Lower leg skin (tissue), 4 donors: ENCODE data around the gene ERO1A. TPM values are rescaled to one million over a fixed set of nuclear protein-coding genes. Genes with fewer than 3 reads are reported as not detected.

Experiments used
- DNase-seq, 2 donors: peaks; one replicate each; pipeline ENCODE4 v3.0.0-alpha.2; 2019; ENCODE audit warnings: low spot score in 2 of 2
- H3K4me3 ChIP-seq: fragments of 200-600 bp; sonication (generic); 2 replicates; pipeline ENCODE4 v1.5.1; 2017; ENCODE audit warnings: mild to moderate bottlenecking, low read depth; ENCODE audit not compliant: poor library complexity, severe bottlenecking
- CTCF ChIP-seq, 3 donors: fragments of 450-650 bp; IDR thresholded peaks; one replicate each; pipeline ENCODE4 v1.5.1; 2016; ENCODE audit warnings: antibody characterized with exemption in 3 of 3, mild to moderate bottlenecking in 3 of 3, moderate library complexity in 2 of 3
- POLR2A ChIP-seq, 2 donors: fragments of 450-650 bp; IDR thresholded peaks; one replicate each; pipeline ENCODE4 v1.6.1; 2016 to 2017; ENCODE audit warnings: antibody characterized with exemption in 2 of 2, mild to moderate bottlenecking in 1 of 2, moderate library complexity in 1 of 2
- WGBS, 2 donors: methylation state at CpG; one replicate each; pipeline ENCODE4 v1.1.5; 2018; 5-methylcytosine and 5-hydroxymethylcytosine counted together
- intact Hi-C: fragments of 100-400 bp; cut with DNase I; formaldehyde crosslinking; loops from one replicate; pipeline ENCODE4 v1.15.0; 2023; ENCODE audit warnings: low total_unique reads
- total RNA-seq, 4 donors: library from RNA; depleted of rRNA; stranded (reverse); fragments of >200 nt; gene quantifications; one replicate each; pipeline ENCODE4 v1.1.0, GENCODE V29; 2016

ERO1A gene
- total RNA-seq, 4 donors from 2014 or later, result 35.8 to 54.5 (median 44.0) TPM

DNA sequence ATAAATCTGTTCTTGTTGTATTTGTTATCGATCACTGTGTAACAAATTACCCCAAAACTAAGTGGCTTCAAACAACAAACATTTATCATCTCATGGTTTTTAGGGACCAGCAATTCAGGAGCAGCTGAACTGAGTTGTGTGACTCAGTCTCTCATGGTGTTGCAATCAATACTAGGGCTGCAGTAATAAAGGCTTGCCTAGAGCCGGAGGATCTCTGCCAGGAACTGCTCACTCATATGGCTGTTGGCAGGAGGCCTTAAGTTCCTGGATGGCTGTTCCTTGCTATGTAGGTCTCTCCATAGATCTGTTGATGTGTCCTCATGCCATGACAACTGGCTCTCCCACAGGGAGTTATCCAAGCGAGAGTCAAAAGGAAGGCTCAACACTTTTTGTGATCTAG, 7.9 kb upstream of the ERO1A start:
- TF ChIP-seq CTCF (IDR thresholded peaks at IDR 0.05) (no peak), POLR2A (IDR thresholded peaks at IDR 0.05) (no peak)
- WGBS, 2 donors, result 46 to 49% methylated on average over 3 of the region's 3 CpGs
- DNase-seq, result peak in 1 of 2 donors; percentile 78
- intact Hi-C loops, result no loop called here
- no peak overlapping the region for H3K4me3 ChIP-seq

GRCh38 chr14:52701223-52701622, 5.9 kb upstream of the ERO1A start:
- 70 to 73% methylated on average over 3 of the region's 3 CpGs for WGBS, 2 donors
- no peak overlapping the region for H3K4me3 ChIP-seq
- intact Hi-C loops, result no loop called here
- TF ChIP-seq CTCF (IDR thresholded peaks at IDR 0.05) (no peak), POLR2A (IDR thresholded peaks at IDR 0.05) (no peak)
- no peak for DNase-seq

DNA sequence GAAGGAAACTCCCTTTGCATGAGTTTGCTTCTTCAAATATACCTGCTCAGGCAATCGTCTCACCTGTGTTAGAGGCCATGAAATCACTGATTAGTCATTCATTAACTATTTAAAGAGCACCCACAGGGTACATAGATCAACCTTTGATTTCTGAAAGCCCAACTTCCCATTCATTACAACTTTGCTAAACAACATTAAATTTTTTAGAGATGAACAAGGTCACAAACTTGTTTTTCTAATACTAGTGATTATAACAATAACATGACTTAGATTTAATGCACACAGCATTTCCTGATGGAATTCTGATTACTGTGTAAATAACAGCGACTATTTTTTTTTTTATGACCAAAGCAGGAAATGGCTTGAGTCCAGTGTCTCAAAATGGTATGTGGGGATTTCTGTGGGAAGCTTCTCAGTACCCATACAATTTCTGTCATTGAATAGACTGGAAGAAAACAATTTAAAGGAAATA, 5.4 kb upstream of the ERO1A start:
- DNase-seq, result no peak
- intact Hi-C loops, result no loop called here
- H3K4me3 ChIP-seq, result no peak overlapping the region
- WGBS, 2 donors, result 17 to 29% methylated on average over 2 of the region's 2 CpGs
- TF ChIP-seq POLR2A (IDR thresholded peaks at IDR 0.05) (no peak), CTCF (IDR thresholded peaks at IDR 0.05) (no peak)

- 0 to 1% methylated on average over 11 to 20 of the region's 46 CpGs for WGBS, 2 donors
- peak overlapping the region; percentile 92 for H3K4me3 ChIP-seq
- TF ChIP-seq CTCF (IDR thresholded peaks at IDR 0.05), result no peak
- TF ChIP-seq POLR2A (IDR thresholded peaks at IDR 0.05), result no peak
- intact Hi-C loops, result no loop called here
- no peak for DNase-seq
Observed at GRCh38 chr14:52694761-52695480, 437 bp downstream of the ERO1A start.

- DNase-seq, result no peak
- 96 to 97% methylated on average over 7 of the region's 7 CpGs for WGBS, 2 donors
- H3K4me3 ChIP-seq, result no peak overlapping the region
- intact Hi-C loops, result no loop called here
- TF ChIP-seq CTCF (IDR thresholded peaks at IDR 0.05), result no peak
- TF ChIP-seq POLR2A (IDR thresholded peaks at IDR 0.05), result no peak
Observed at GRCh38 chr14:52693532-52693931, 1.8 kb downstream of the ERO1A start.

GRCh38 chr14:52693036-52693435, 2.3 kb downstream of the ERO1A start:
- no peak for DNase-seq
- TF ChIP-seq POLR2A (IDR thresholded peaks at IDR 0.05) (no peak), CTCF (IDR thresholded peaks at IDR 0.05) (no peak)
- 69 to 71% methylated on average over 3 of the region's 3 CpGs for WGBS, 2 donors
- intact Hi-C loops, result no loop called here
- no peak overlapping the region for H3K4me3 ChIP-seq
